Liver (tissue), 9 donors: ENCODE measurements around the gene DUSP1. TPM values are rescaled to one million over a fixed set of nuclear protein-coding genes. Genes with fewer than 3 reads are reported as not detected.

ENCODE experiments used
- DNase-seq: peaks from one replicate; pipeline ENCODE4 v3.0.0-alpha.2; 2017; ENCODE audit warnings: low spot score
- H3K27ac ChIP-seq, 2 donors: one replicate each; pipeline ENCODE4 v1.7.0; 2013; ENCODE audit warnings: inconsistent platforms in 2 of 2, low read length in 2 of 2, control low read depth in 1 of 2, low read depth in 1 of 2, mild to moderate bottlenecking in 1 of 2
- H3K27me3 ChIP-seq, 4 donors: one replicate each; pipeline versions ENCODE4 v1.6.1 to v1.7.0; 2013; ENCODE audit warnings: low read length in 3 of 4, inconsistent platforms in 1 of 4, mild to moderate bottlenecking in 1 of 4, moderate library complexity in 1 of 4; ENCODE audit not compliant: control insufficient read depth in 4 of 4, insufficient read depth in 4 of 4
- H3K36me3 ChIP-seq, 4 donors: one replicate each; pipeline versions ENCODE4 v1.6.1 to v1.7.0; 2013; ENCODE audit warnings: low read length in 3 of 4, mild to moderate bottlenecking in 3 of 4, low read depth in 1 of 4, moderate library complexity in 1 of 4; ENCODE audit not compliant: control insufficient read depth in 4 of 4, insufficient read depth in 3 of 4
- H3K4me1 ChIP-seq, 4 donors: one replicate each; pipeline versions ENCODE4 v1.6.1 to v1.7.0; 2013; ENCODE audit warnings: low read length in 3 of 4, mild to moderate bottlenecking in 3 of 4, moderate library complexity in 1 of 4; ENCODE audit not compliant: control insufficient read depth in 4 of 4, insufficient read depth in 4 of 4
- H3K4me3 ChIP-seq, 3 donors: one replicate each; pipeline versions ENCODE4 v1.6.1 to v1.7.0; 2013; ENCODE audit warnings: low read length in 3 of 3, control low read depth in 1 of 3, low read depth in 1 of 3, mild to moderate bottlenecking in 1 of 3
- H3K9ac ChIP-seq, 2 donors: one replicate each; pipeline ENCODE4 v1.7.0; 2013; ENCODE audit warnings: low read length in 2 of 2, mild to moderate bottlenecking in 2 of 2, moderate library complexity in 2 of 2, control low read depth in 1 of 2, low read depth in 1 of 2
- H3K9me3 ChIP-seq, 4 donors: one replicate each; pipeline versions ENCODE4 v1.6.1 to v1.7.0; 2013; ENCODE audit warnings: low read length in 3 of 4; ENCODE audit not compliant: control insufficient read depth in 4 of 4
- ATF3 ChIP-seq: IDR thresholded peaks from 2 replicates; pipeline ENCODE4 v1.6.1; 2016; ENCODE audit warnings: antibody characterized with exemption
- CTCF ChIP-seq: fragments of 150-350 bp; IDR thresholded peaks from 2 replicates; pipeline ENCODE4 v1.5.1; 2017; ENCODE audit warnings: improper control_type of control experiment, low read depth, low read length; ENCODE audit not compliant: missing input control
- EGR1 ChIP-seq, 2 donors: IDR thresholded peaks; 2 replicates each; pipeline ENCODE4 v1.6.1; 2016 to 2018; ENCODE audit warnings: antibody characterized with exemption in 2 of 2, low read depth in 2 of 2
- GABPA ChIP-seq, 2 donors: IDR thresholded peaks in 1 of 2; conservative IDR thresholded peaks in 1 of 2; 2 replicates each; pipeline ENCODE4 v1.6.1; 2016; ENCODE audit warnings: antibody characterized with exemption in 2 of 2, mild to moderate bottlenecking in 1 of 2, moderate library complexity in 1 of 2
- HNF4A ChIP-seq, 2 donors: conservative IDR thresholded peaks; 2 replicates each; pipeline ENCODE4 v1.6.1; 2016; ENCODE audit warnings: antibody characterized with exemption in 2 of 2, mild to moderate bottlenecking in 2 of 2
- REST ChIP-seq: IDR thresholded peaks from 2 replicates; pipeline ENCODE4 v1.6.1; 2016; ENCODE audit warnings: antibody characterized with exemption, mild to moderate bottlenecking
- TAF1 ChIP-seq: conservative IDR thresholded peaks from 2 replicates; pipeline ENCODE4 v1.6.1; 2016; ENCODE audit warnings: antibody characterized with exemption, mild to moderate bottlenecking
- YY1 ChIP-seq: IDR thresholded peaks from 2 replicates; pipeline ENCODE4 v1.6.1; 2016; ENCODE audit warnings: antibody characterized with exemption, mild to moderate bottlenecking
- ZBTB33 ChIP-seq: IDR thresholded peaks from 2 replicates; pipeline ENCODE4 v1.6.1; 2016; ENCODE audit warnings: antibody characterized with exemption
- WGBS: extraction: QIAGEN DNeasy Blood & Tissue Kit; methylation state at CpG from one replicate; pipeline ENCODE4 v1.1.7; 2013; 5-methylcytosine and 5-hydroxymethylcytosine counted together
- polyA plus RNA-seq, 2 donors: library from polyadenylated mRNA; stranded (reverse) in 1 of 2; unstranded in 1 of 2; fragments of 200-250 nt in 1 of 2; fragments of >200 nt in 1 of 2; fragmentation: Nextera tagmentation in 1 of 2; extraction: Ambion mirVana in 1 of 2; gene quantifications; one replicate each; pipeline versions ENCODE4 v1.2.1 to v1.2.3, GENCODE V29; 2013 to 2015
- total RNA-seq, 2 donors: library from RNA; depleted of rRNA; stranded (reverse); fragments of >200 nt; gene quantifications; one replicate each; pipeline ENCODE4 v1.2.3, GENCODE V29; 2014
- TF ChIP-seq, protein P1 (sequence below): IDR thresholded peaks from 2 replicates; pipeline ENCODE4 v1.6.1; 2016; ENCODE audit warnings: antibody characterized with exemption
- donor health status: healthy.
- donor health status: healthy.
- donor health status: healthy.
- donor health status: healthy.
- donor health status: healthy.

The DUSP1 gene
- total and polyA plus RNA-seq, 4 donors: 53.2 to 237 (median 110) TPM

GRCh38 chr5:172819569-172819968 lies 48.6 kb upstream of the DUSP1 start:
- WGBS: 90% methylated on average over 3 of the region's 3 CpGs
- Histone ChIP-seq H3K4me3 (no peak overlapping the region), H3K9ac (no peak overlapping the region), H3K27me3 (no peaks in the 10 kb centered on the region), H3K4me1 (peaks cover 0 to 4% (median 2%) of the 10 kb centered on the region in 4 donors), H3K27ac (no peak overlapping the region), H3K36me3 (no peaks in the 10 kb centered on the region), H3K9me3 (no peaks in the 10 kb centered on the region)
- TF ChIP-seq YY1 (no peak), HNF4A (conservative IDR thresholded peaks at IDR 0.05) (peak; percentile 28 to 38)
- DNase-seq: no peak

DNA sequence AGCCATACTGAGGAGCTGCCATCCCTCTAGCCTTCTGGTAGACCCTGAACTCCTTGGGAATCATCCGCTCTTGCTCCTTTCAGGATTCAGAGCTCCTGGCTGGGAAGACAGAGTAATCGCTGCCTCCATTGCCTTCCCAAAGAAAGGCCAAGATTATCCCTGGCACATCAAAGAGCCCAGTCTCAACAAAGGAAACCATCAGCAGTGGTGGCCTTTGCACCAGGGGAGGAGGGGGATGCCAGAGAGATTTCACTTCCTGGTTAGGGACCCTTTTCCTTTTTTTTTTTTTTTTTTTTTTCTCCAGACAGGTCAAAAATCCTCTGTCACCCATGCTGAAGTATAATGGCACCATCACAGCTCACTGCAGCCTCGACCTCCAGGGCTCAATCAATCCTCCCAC lies 47.1 kb upstream of the DUSP1 start:
- Histone ChIP-seq H3K9ac (no peak overlapping the region), H3K4me3 (no peak overlapping the region), H3K27ac (no peak overlapping the region), H3K27me3 (no peaks in the 10 kb centered on the region), H3K9me3 (no peaks in the 10 kb centered on the region), H3K4me1 (peaks cover 0 to 4% (median 2%) of the 10 kb centered on the region in 4 donors), H3K36me3 (no peaks in the 10 kb centered on the region)
- no peak for DNase-seq
- TF ChIP-seq ATF3 (no peak), YY1 (no peak), REST (no peak), CTCF (no peak), ZBTB33 (no peak)
- TF ChIP-seq, protein P1, sequence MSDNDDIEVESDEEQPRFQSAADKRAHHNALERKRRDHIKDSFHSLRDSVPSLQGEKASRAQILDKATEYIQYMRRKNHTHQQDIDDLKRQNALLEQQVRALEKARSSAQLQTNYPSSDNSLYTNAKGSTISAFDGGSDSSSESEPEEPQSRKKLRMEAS: no peak
- 94% methylated on average over 3 of the region's 3 CpGs for WGBS

GRCh38 chr5:172817664-172818063 lies 46.7 kb upstream of the DUSP1 start:
- 78% methylated on average over 7 of the region's 7 CpGs for WGBS
- Histone ChIP-seq H3K27ac (no peak overlapping the region), H3K36me3 (no peaks in the 10 kb centered on the region), H3K4me3 (no peak overlapping the region), H3K9me3 (no peaks in the 10 kb centered on the region), H3K9ac (no peak overlapping the region), H3K4me1 (peaks cover 0 to 4% (median 2%) of the 10 kb centered on the region in 4 donors), H3K27me3 (no peaks in the 10 kb centered on the region)
- DNase-seq: no peak
- no peak for TF ChIP-seq CTCF
- TF ChIP-seq HNF4A (conservative IDR thresholded peaks at IDR 0.05): no peak
- no peak for TF ChIP-seq ATF3
- TF ChIP-seq TAF1: no peak
- TF ChIP-seq, protein P1: no peak
- no peak for TF ChIP-seq GABPA (IDR thresholded peaks at IDR 0.05 in 1 of 2, conservative IDR thresholded peaks at IDR 0.05 in 1 of 2)
- TF ChIP-seq EGR1 (IDR thresholded peaks at IDR 0.05; ENCODE audit: low read depth in 2 of 2): no peak
